NCI-H2107 treated with DMSO at 0.1 percent for 48 hours (cell line): Measurements from ENCODE around the gene TDRD9.

Experiments
- DNase-seq: peaks from one replicate; lab custom pipeline; 2025; ENCODE audit not compliant: unreplicated experiment; lab: John Stamatoyannopoulos, UW

TDRD9 gene

DNA sequence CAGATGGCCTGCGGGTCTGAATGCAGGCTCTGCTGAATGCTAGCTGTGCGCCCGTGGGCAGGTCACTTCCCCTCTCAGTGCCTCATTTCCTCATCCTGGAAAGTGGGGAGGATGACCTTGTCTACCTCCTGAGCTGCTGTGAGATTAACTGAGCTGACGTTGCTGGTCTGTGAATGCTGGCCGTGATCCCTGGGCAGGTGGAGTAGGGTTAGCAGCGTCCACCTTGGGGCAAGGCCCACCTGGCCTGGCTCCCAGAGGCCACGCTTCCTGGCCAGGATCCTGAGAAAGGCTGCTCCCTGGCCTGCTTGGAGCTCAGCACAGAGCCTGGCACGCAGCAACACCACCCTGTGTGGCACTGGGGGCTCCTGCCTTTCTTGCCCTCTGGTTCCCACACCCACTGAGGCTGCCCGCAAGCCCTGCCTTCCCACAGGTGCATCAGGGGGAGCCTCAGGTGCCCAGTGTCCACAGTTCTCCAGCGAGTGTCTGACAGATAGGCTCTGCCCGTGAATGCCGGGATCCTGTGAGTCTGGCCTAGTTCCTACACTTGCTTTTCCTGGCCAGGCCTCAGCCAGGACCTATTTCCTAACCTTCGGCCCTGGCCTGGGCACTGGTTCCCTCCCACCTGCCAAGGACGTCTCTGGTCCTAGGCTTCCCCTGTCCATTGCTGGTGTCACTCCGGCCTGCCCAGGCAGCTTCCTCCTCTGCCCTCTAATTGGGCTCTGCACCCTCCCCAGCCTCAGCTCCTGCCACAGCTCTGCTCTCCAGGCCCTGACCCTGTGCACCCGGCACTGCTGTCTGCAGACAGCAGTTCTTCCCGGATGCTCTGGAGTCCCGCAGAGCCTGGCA lies 37.2 kb upstream of the TDRD9 start:
- DNase-seq = no peak

DNA sequence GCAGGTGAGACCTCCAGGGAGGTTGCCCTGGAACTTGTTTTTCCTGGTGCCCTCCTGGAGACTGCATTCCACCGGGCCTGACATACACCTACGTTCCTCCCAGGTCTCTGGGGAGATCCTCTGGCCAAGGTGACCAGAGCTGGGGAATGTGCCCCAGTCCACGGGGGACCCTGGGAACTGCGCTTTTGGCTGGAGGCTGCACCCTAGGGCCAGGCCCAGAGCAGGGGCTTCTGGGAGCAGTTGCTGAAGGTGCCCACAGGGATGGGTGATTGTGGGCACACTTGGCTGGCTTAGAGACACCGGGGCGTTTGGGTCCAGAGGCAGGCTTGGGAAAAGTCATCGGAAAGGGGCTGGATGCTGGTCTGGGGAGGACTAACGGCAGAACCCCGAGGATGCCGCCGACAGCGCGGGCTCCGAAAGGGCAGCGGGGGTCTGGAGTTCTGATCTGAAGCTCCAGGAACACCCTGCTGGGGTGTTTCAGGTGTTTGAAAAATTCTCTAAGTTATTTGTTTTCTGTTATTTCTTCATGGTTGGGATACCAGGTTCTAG lies 36.5 kb upstream of the TDRD9 start:
- no peak for DNase-seq

DNA sequence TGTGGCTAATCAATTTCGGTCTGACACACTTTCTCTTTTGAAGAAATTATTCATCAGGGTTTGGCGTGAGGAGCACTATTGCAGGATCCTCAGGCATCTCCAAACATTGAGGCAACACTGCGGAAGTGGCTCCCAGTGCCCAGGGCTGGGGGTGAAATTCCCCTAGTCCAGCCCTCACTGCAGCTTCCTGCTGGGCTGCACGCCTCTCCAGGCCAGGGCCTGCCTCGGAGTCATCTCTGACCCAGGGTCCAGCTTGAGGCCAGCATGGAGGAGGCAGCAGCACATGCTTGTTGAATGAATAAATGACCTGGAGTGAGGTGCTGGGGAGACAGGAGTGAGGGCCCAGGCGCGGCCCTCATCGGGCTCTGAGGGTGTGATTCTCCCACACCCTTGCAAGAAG lies 36.0 kb upstream of the TDRD9 start:
- no peak for DNase-seq

DNA sequence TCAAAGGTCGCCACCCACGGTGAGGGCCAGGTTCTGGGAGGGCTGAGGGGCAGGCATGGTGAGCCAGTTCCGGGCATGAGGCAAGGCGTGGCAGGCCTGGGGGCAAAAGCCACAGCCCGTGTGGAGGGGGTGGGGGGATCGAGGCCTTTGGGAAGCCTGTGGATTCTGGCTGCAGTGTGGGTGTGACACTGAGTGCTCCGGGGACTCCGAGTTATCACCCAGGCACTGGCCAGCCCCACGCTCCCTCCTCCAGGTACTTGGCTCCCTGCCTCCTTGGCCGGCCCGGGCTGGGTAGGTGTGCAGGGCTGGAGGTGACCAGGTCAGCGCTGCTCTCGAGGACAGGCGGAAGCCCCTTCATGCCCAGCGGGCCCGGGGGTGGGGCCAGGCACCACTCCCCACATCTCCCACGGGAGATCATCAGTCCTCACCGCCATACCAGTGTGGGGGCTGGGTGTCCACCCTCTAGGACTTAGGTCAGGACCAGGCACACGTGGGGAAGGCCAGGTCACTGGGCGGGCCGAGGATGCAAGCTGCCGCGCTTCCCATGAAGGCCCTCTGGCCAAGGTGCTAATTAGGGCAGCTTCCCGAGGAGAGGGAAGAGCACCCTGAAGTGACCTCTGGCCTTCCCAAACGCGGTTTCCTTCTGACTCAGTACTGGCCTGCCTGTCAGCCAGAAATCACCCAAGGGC lies 34.1 kb upstream of the TDRD9 start:
- no peak for DNase-seq

DNA sequence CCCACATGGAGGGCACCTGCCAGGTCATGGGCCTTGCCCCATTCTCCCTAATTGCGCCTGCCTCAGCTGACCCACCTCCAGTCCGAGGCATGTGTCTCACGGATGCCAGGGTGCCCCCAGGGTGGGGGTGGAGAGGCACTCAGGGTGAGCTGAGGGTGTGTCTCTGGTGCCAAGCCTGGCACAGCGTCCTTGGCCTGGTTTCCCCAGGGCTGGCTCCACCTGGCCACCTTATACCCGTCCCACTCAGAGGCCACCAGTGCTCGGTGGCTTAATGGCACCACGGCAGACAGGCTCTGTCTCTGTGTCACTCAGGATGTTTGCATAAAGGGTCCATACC lies 33.6 kb upstream of the TDRD9 start:
- DNase-seq = no peak

DNA sequence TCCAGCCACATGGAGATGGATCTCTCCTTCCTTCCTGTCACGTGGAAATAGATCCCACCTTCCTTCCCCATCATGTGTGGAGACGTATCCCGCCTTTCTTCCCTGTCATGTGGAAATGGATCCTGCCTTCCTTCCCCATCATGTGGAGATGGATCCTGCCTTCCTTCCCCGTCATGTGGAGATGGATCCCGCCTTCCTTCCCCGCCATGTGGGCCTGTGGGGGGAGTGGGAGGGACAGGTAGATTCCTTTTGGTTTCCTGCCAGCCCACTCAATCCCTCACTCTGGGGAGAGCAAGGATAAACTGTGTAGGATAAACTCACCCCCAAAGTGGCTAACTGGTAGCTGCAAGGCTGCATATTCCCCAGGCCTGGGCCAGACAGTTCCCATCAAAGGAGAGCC lies 31.7 kb upstream of the TDRD9 start:
- no peak for DNase-seq

DNA sequence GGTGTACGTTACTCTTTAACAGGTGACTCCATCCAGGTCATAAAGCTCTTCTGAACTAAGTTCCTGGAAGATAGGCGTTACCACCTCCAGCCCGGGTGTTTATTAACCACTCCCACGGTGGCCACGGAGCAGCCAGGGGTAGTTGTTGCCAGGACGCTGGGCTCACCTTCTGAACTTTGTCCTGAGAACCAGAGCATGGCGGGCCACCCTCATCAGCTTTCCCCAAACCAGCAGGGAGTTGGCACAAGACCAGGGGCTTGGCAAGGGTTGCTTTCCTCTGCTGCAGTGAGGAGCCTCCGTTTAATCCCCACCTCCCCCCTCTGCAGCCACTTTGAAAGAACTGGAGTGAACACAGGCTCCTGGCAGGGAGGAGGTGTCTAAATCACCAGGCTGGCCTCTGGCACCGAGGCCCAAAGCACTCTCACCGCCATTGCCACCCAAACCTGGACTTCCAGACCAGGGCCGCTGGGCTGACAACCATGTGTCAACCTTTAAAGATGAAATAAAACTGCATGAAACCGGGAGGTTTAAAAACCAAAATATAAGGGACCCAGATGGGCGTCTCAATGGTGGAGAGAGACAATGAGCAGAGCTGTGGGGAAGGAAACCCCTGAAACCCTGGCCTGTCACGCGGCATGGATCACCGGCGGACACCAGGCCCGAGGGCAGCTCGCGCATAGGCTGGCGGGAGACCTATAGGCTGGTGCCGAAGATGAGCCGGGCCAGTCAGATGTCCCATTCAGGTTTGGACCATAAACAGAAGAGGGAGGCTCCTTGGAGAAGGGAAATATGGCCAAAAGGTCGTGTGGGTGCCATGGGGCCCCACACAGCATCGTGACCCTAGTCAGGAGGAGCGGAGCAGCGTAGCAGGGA lies 30.9 kb upstream of the TDRD9 start:
- DNase-seq = no peak

DNA sequence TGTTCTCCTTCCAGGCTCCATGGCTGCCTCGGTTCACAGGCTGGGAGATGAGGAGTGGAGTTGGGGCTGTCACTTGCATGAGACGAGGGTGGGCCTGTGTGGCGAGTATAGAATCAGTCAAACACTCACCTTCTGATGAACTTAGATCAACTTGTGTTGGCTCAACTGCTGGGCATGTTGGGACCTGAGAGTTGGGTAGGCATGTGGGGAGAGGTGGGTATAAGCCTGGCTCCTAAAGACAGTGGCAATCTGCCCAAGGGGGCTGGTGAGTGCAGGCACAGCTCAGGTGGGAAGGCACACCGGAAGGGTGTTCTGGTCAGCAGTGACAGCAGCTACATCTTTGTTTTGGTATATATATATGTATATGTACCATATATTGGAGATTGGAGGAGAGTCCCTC lies 30.1 kb upstream of the TDRD9 start:
- DNase-seq = no peak

DNA sequence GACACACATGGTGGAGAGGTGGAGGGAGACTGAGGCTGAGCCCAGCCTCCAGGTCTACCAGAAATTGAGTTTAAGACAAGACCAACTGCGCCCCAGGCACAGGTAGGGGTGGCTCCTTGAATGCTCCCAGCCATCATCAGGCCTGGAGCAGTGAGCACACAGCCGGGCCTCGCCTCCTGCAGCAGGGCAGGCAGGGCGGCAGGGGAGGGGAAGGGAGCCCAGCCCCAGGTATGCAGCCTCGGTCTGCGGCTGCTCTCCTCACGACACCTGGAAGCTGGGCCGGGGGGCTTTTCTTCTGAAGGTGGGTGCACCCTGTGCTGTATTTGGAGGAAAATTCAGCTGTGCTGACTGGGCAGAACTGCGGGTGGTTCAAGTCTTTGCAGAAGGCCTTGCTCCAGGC lies 29.5 kb upstream of the TDRD9 start:
- DNase-seq = no peak

DNA sequence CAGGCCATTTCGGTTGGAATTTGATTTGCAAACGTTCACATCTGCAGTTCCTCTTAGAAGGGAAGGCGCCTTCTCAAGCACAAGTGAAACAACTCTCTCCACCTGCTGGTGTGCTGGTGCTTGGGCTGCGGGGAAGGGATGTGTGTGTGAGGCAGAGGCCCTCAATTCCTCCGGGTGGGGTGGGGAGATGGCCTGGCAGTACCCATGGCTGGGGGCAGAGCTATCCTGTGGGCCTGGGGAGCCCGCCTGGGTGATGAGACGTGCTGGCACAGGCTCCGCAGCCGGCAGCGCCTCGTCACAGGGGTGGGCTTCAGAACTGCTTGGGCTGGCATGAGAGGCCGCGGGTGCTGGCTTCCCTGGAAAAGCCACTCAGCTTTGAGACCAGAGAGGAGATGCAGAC lies 28.9 kb upstream of the TDRD9 start:
- DNase-seq = no peak

DNA sequence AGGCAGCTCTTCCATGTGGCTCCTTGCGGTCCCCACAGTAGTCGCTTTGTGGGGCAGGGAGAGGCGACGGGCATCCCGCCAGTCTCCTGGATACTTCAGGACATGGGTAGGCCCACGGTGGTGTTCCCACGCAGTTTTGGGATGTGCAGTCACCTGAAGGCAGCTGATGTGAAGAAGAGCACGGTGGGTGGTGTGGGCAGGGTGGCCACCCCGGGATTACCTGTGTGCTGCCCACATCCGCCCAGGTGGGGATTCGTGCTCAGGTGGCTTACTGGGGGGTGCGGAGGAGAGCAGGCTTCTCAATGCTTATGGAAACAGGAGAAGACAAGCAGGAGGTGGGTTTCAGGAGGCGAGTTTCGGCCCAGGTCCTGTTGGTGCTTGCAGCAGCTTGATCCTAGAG lies 28.4 kb upstream of the TDRD9 start:
- DNase-seq = no peak

DNA sequence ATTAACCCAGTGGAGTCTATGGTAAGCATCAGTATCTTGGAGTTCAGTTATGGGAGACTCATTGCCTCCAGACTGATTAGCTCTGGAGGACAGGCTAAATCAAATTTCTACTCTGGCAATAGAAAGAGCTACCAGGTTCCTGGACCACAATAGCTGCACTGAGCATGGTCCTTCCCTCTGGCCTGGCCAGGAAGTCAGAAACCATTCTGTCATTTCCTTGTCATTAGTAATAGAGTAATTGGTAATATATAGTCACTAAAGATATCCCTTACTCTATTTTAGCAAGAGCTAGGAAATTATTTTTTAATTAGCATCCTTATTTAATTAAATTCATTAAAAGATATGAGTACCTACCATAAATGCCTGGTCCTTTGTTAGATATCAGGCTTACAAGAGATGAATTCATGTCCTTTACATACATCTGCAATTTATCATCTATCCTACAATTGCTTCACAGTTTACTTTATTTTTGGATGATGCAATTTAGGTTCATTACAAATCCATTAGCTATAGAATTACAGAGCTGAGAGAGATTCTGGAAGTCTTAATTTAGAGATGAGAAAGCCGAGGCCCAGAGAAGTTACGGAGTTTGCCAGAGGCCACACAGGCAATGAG lies 23.7 kb upstream of the TDRD9 start:
- no peak for DNase-seq

DNA sequence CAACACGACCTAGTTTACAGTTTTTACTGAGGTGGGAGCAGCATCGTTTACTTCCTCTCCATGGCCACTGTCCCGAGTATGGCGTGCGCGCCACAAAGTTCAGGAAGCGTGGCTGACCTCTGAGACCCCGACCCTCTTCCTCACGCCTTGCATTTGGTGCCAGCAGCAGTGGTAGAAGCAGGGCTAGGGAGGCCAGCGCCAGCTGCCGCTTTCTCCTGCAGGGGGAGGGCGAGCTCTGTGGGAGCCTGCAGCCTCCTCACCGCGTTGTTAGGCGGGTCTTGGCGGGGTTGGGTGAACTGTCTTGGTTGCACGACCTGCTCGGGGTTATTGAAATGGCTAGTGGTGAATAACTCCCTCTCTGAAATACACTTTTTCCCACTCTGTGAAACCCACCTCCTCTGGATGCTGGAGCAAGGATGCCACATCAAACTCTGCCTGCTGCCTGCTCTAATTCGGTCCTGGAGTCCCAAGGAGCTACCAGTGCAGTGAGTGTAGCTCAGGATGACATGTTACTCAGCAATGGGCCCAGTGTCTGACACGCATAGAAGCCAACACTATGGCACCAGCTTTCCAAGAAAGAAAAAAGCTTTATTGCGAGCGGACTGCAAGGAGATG lies 22.3 kb upstream of the TDRD9 start:
- DNase-seq = no peak

DNA sequence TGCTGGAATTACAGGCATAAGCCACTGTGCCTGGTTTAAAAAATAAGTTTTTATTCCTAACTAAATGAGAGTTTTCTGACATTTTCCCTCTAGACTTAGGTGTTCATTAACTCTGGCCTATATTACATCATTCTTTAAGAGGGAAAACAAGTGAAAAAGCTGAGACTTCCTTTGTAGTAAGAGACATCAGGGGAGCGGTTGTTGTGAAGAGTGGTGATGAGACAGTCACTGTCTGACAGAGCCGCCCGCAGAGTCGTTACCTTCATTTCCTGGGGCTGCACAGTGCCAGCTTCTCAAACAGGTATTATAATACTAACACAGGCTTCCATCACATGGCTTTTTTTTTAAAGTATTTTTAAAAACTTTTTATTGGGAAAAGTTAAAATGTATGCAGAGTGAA lies 19.7 kb upstream of the TDRD9 start:
- DNase-seq = no peak

DNA sequence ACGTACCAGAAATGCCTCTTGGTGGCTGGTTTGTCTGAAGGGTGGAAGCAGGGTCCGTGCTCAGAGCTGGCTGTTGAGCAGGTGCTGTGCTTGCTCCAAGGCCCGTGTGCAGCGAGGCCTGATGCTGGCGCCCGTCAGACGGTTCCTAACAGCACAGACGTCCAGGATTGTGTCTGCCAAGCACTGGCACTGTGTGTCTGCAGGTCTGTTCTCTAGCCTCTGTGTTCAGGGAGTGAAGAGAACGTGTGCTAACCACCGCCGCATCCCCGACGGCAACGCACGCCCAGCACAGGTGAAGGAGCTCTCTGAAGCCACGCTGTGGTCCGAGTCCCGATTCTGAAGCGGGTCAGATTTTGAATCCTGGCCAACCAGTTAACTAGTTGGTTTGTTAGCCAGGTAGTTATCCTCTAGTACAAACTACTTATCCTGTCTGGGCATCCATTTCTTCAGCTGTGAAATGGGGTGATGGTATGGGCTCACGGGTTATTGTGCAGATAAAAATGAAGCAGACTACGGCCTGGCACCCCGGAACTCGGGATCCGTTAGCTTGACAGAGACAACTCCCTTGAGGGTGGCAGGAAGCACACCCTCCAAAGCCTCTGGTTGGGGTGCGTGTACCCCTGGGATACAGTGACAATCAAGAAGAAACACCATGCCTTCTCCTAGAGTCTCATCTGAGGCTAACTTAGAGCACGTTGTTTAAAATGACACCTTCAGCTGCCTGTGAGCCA lies 18.6 kb upstream of the TDRD9 start:
- DNase-seq = no peak

DNA sequence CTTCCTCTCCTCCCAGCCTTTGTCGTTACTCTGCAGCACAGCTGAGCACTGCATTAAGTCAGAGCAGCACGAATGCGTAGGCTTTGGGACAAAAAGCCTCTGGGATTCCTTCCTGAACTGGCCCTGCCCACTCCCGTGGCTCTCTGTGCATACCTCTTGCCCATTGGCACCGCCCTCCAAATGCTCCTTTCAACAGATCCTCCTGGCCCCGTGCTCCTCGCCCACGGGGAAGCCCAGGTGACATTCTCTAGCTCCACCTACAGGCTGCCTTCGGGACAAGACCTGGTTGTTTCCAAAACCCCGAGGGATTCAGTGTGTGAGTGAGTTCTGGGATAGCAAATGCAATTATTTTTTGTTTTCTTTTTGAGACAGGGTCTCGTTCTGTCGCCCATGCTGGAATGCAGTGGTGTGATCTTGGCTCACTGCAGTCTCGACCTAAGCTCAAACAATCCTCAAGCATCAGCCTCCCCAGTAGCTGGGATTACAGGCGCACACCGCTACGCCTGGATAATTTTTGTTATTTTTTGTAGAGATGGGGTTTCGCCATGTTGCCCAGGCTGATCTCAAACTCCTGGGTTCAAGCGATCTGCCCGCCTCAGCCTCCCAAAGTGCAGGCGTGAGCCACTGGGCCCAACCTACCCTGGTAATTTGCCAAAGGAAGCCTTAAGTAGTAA lies 17.9 kb upstream of the TDRD9 start:
- DNase-seq = peak; percentile 97

DNA sequence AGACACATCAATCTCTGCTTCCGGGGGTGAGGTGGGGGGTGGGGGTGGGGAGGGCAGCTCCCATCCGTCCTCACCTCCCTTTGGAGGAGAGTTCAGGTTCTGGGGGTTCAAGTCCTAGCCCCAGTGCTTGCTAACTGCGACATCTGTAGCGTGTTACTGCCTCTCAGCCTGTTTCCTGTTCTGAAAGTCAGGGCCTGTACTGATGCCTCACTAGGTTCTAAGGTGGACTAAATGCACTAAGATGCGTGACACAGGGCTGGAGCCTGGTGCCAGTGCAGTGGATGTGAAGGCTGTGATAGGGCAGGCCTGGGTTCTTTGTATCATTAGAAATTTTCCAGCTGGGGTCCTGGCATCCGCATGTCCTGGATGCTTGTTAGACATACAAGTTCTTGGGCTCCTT lies 17.3 kb upstream of the TDRD9 start:
- no peak for DNase-seq

DNA sequence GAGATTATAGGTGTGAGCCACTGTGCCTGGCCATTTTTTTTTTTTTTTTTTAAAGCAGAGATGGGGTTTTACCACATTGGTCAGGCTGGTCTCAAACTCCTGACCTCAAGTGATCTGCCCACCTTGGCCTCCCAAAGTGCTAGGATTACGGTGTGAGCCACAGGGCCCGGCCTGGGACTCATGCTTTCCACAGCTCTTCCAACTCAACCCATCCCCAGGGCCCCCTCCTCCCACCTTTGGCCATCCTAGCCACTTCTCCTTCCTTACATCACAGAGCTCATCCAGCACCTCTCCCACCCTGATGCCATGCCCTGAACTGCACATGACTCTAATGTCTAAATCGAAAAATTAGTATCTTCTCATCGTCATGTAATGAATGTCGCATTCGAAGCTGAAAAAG lies 12.6 kb upstream of the TDRD9 start:
- DNase-seq = no peak

DNA sequence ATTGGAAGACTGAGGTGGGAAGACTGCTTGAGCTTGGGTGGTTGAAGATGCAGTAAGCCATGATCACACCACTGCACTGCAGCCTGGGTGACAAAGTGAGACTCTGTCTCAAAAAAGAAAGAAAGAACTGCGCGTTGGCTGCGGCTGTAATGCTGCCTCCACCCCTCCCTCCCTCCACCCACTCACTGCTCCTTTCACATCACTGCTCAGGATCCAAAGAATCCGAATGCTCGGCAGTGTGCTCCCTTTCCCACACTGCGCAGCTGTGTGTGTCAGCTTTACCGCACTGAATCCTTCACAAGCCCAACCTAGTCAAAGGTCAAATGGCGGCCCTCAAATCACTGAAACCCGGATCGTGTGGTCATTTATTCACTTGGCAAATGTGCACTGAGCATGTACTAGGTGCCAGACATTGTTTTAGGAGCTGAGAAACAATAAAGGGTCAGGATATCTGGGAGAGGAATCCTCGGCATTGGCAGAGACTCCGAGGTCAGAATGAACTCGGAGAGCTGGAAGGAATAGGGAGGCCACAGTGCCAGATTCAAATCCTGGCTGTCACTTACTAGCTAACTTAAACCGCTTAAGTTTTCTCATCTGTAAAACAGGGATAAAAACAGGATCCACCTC lies 11.5 kb upstream of the TDRD9 start:
- no peak for DNase-seq
